Stimulated activated CD8-positive, alpha-beta memory T cell treated with anti-CD3 and anti-CD28 coated beads, Interleukin-12 subunit alpha, Interleukin-12 subunit beta, amount 100 ng/mL, for 1 hour (primary cell): Measurements from ENCODE around the gene ELFN1.

Experiments used
- DNase-seq: peaks from one replicate; pipeline ENCODE4 v3.0.0-alpha.2; 2020; ENCODE audit warnings: low read depth

The ELFN1 gene

GRCh38 chr7:1794888-1795542 is 124.9 kb downstream of the ELFN1 start:
- DNase-seq = no peak
